Neural crest cell (in vitro differentiated cells): ENCODE measurements around the gene CCDC83. TPM values are rescaled to one million over a fixed set of nuclear protein-coding genes. Genes with fewer than 3 reads are reported as not detected.
A peak's percentile ranks its signal among the peaks of the same experiment; 100 is the strongest.

Experiments used
- DNase-seq: peaks from one replicate; pipeline ENCODE4 v3.0.0; 2021; ENCODE audit warnings: low read depth, mixed read lengths, low spot score
- H3K27ac Mint-ChIP-seq: one replicate; pipeline ENCODE4 v1.8.0; 2021; ENCODE audit warnings: mild to moderate bottlenecking, mixed read lengths; ENCODE audit not compliant: unreplicated experiment
- H3K27me3 Mint-ChIP-seq: 2 replicates; pipeline ENCODE4 v1.8.0; 2021; ENCODE audit warnings: low read depth, mild to moderate bottlenecking, mixed read lengths
- H3K36me3 Mint-ChIP-seq: 2 replicates; pipeline ENCODE4 v1.8.0; 2021; ENCODE audit warnings: low read depth, mild to moderate bottlenecking, mixed read lengths
- H3K4me1 Mint-ChIP-seq: 2 replicates; pipeline ENCODE4 v1.8.0; 2021; ENCODE audit warnings: mixed read lengths
- H3K4me3 Mint-ChIP-seq: one replicate; pipeline ENCODE4 v1.8.0; 2021; ENCODE audit warnings: mild to moderate bottlenecking, mixed read lengths
- H3K9me3 Mint-ChIP-seq: 2 replicates; pipeline ENCODE4 v1.8.0; 2021; ENCODE audit warnings: mixed read lengths
- CTCF ChIP-seq: fragments of 200-600 bp; sonication (generic); conservative IDR thresholded peaks from 2 replicates; pipeline ENCODE4 v1.5.0; 2021; ENCODE audit warnings: antibody characterized with exemption, mild to moderate bottlenecking
- total RNA-seq: library from RNA; stranded (reverse); gene quantifications from 2 replicates; pipeline ENCODE4 v1.2.1, GENCODE V29; 2021

The CCDC83 gene
- total RNA-seq, 1 donor from 2014 or later = not detected

DNA sequence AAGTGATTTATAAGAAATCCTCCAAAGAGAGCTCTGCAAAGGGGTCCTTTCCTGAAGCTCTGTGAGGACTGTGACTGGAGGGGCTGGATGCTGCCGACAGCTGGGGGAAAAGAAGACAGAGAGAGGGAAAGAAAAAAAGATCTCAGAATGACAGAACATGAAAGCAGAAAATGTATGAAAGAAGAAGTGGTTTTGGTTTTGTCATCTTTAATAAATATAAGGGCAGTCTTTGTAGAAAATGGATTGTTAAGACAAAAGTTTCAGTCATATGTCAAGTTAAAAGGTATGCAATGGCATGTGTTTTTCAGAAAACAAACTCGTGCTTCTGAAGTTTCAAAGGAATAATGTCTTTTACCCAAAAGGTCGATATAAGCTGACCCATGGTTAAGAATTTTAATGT, 105.5 kb downstream of the CCDC83 start:
- no peaks in the 10 kb centered on the region for H3K9me3 Mint-ChIP-seq
- no peak for TF ChIP-seq CTCF
- H3K27me3 Mint-ChIP-seq = no peaks in the 10 kb centered on the region
- H3K4me3 Mint-ChIP-seq = peak overlapping the region; percentile 56
- H3K4me1 Mint-ChIP-seq = peaks cover 54% of the 10 kb centered on the region
- peak overlapping the region; percentile 10 for H3K27ac Mint-ChIP-seq
- DNase-seq = no peak
- peaks cover 11% of the 10 kb centered on the region for H3K36me3 Mint-ChIP-seq

DNA sequence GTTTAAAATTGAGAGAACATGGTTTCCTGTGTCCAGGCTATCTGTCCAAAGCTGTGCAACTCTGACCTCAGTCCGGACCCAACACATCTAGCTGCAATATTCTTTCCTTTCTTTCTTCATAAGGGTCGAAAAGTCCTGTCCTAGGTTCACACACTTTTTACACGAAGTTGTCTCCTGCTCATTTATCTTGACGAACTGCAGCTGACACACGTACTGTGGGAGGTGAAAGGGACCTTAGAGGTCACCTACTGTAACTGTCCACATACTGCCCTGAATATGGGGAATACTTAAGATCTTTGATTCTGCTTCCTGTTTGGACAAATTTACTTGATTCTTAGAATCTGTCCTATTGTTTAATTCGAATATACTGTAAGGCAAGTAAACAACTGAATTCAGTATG, 105.9 kb downstream of the CCDC83 start:
- peaks cover 12% of the 10 kb centered on the region for H3K36me3 Mint-ChIP-seq
- peak overlapping the region; percentile 56 for H3K4me3 Mint-ChIP-seq
- H3K27me3 Mint-ChIP-seq = no peaks in the 10 kb centered on the region
- no peak for TF ChIP-seq CTCF
- DNase-seq = no peak
- H3K9me3 Mint-ChIP-seq = no peaks in the 10 kb centered on the region
- peak overlapping the region; percentile 40 for H3K27ac Mint-ChIP-seq
- peaks cover 51% of the 10 kb centered on the region for H3K4me1 Mint-ChIP-seq

DNA sequence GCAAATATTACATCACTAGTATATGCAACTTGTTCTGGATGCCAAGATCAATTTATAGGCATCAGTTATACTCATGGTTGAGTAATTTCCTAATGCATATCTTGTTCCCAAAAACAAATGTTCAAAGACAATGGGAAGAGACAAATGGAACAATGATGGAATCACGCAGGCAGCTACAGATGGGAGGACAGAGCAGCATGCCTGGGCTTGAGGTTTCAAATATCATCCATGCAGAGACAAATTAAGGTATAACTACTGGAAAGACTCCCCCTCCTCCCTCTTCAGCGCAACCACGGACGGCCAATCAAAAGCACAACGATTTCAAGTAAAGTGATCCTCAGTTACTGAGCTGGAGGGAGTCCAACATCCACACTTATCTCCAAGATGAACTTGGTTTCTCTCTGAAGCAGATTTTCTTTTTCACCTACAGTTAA, 106.8 kb downstream of the CCDC83 start:
- no peak for DNase-seq
- H3K9me3 Mint-ChIP-seq = no peaks in the 10 kb centered on the region
- H3K36me3 Mint-ChIP-seq = peaks cover 10% of the 10 kb centered on the region
- TF ChIP-seq CTCF = no peak
- peaks cover 47% of the 10 kb centered on the region for H3K4me1 Mint-ChIP-seq
- H3K4me3 Mint-ChIP-seq = no peak overlapping the region
- H3K27me3 Mint-ChIP-seq = no peaks in the 10 kb centered on the region
- H3K27ac Mint-ChIP-seq = no peak overlapping the region

- DNase-seq = no peak
- Mint-ChIP-seq H3K36me3 (peaks cover 15% of the 10 kb centered on the region), H3K27me3 (no peaks in the 10 kb centered on the region), H3K4me3 (no peak overlapping the region), H3K4me1 (peaks cover 45% of the 10 kb centered on the region), H3K27ac (peak overlapping the region; percentile 36), H3K9me3 (peaks cover 3% of the 10 kb centered on the region)
- TF ChIP-seq CTCF = no peak
Observed at GRCh38 chr11:85965202-85965601, 110.0 kb downstream of the CCDC83 start.

- Mint-ChIP-seq H3K27me3 (no peaks in the 10 kb centered on the region), H3K9me3 (peaks cover 3% of the 10 kb centered on the region), H3K36me3 (peaks cover 23% of the 10 kb centered on the region), H3K27ac (no peak overlapping the region), H3K4me1 (peaks cover 23% of the 10 kb centered on the region), H3K4me3 (no peak overlapping the region)
- TF ChIP-seq CTCF = no peak
- DNase-seq = no peak
Observed at GRCh38 chr11:85967457-85967856, 112.3 kb downstream of the CCDC83 start.

Other genes starting within 250 kb of the CCDC83 start
- 2.1 and 3.6 TPM in 2 replicates for gene DLG2, start 228.0 kb upstream of the CCDC83 start, total RNA-seq
- 48.4 and 48.6 TPM in 2 replicates for gene TMEM126B, start 226.8 kb upstream of the CCDC83 start, total RNA-seq
- 34.6 and 36.4 TPM in 2 replicates for gene TMEM126A, start 207.4 kb upstream of the CCDC83 start, total RNA-seq
- gene CREBZF, start 190.3 kb upstream of the CCDC83 start, total RNA-seq = 57.8 and 59.7 TPM in 2 replicates
- gene CCDC89, start 169.2 kb upstream of the CCDC83 start, total RNA-seq = not detected in 2 replicates
- gene SYTL2, start 44.2 kb upstream of the CCDC83 start, total RNA-seq = 6.8 and 7.3 TPM in 2 replicates
- gene PICALM, start 213.7 kb downstream of the CCDC83 start, total RNA-seq = 109 and 111 TPM in 2 replicates